Measurements from ENCODE around the gene MIA. TPM values are rescaled to one million over a fixed set of nuclear protein-coding genes. Genes with fewer than 3 reads are reported as not detected.

Gene MIA
- polyA plus RNA-seq, 1 donor from 2014 or later: 1.8 TPM

DNA sequence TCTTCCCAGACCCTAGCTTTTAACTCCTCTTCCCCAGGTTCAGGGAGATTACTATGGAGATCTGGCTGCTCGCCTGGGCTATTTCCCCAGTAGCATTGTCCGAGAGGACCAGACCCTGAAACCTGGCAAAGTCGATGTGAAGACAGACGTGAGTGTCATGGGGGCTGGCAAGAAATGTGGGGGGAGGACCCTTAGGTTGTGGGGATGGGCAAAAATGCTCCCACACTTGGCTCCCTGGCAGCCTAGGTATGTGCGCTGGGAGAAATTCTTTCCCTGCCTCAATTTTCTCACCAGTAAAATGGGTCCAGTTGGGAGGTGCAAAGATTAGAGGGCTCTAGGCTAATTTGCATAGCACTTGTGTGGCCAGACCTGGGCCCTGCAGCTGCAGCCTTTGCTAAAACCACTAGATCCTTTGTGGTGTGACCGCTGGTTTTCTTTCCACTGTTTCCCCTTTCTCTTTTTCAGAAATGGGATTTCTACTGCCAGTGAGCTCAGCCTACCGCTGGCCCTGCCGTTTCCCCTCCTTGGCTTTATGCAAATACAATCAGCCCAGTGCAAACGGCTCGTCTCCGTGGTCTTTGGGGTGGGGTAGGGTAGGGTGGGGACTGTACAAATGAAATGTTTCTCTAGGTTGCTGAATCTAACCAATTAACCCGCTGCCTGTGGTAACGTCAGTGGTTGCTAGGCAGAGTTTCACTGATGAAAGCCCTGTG is 1.8 kb downstream of the MIA start:
- H3K79me2 ChIP-seq (replicated peaks; ENCODE audit: insufficient read depth, low read length): no peaks in the 10 kb centered on the region
- peak overlapping the region; percentile 99 for H3K27ac ChIP-seq (ENCODE audit: low read length)
- no peaks in the 10 kb centered on the region for H3K9me2 ChIP-seq (ENCODE audit: insufficient read depth, low read length)
- H3K36me3 ChIP-seq (ENCODE audit: insufficient read depth, low read length): no peaks in the 10 kb centered on the region
- H2AFZ ChIP-seq (ENCODE audit: low read depth, low read length): peak overlapping the region; percentile 77
- H4K20me1 ChIP-seq (ENCODE audit: insufficient read depth): no peaks in the 10 kb centered on the region
- TF ChIP-seq EP300 (conservative IDR thresholded peaks at IDR 0.05; ENCODE audit: poor library complexity, severe bottlenecking): no peak
- TF ChIP-seq, protein P1, sequence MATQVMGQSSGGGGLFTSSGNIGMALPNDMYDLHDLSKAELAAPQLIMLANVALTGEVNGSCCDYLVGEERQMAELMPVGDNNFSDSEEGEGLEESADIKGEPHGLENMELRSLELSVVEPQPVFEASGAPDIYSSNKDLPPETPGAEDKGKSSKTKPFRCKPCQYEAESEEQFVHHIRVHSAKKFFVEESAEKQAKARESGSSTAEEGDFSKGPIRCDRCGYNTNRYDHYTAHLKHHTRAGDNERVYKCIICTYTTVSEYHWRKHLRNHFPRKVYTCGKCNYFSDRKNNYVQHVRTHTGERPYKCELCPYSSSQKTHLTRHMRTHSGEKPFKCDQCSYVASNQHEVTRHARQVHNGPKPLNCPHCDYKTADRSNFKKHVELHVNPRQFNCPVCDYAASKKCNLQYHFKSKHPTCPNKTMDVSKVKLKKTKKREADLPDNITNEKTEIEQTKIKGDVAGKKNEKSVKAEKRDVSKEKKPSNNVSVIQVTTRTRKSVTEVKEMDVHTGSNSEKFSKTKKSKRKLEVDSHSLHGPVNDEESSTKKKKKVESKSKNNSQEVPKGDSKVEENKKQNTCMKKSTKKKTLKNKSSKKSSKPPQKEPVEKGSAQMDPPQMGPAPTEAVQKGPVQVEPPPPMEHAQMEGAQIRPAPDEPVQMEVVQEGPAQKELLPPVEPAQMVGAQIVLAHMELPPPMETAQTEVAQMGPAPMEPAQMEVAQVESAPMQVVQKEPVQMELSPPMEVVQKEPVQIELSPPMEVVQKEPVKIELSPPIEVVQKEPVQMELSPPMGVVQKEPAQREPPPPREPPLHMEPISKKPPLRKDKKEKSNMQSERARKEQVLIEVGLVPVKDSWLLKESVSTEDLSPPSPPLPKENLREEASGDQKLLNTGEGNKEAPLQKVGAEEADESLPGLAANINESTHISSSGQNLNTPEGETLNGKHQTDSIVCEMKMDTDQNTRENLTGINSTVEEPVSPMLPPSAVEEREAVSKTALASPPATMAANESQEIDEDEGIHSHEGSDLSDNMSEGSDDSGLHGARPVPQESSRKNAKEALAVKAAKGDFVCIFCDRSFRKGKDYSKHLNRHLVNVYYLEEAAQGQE (IDR thresholded peaks at IDR 0.05; ENCODE audit: borderline replicate concordance): no peak
- TF ChIP-seq POLR2AphosphoS5 (IDR thresholded peaks at IDR 0.05): no peak
- TF ChIP-seq EZH2 (IDR thresholded peaks at IDR 0.05; ENCODE audit: borderline replicate concordance, insufficient read depth, low read length, poor library complexity, severe bottlenecking): no peak
- TF ChIP-seq RAD21 (conservative IDR thresholded peaks at IDR 0.05): no peak
- no peak for TF ChIP-seq SMC3 (conservative IDR thresholded peaks at IDR 0.05; ENCODE audit: poor library complexity)
- no peak for TF ChIP-seq MXI1 (conservative IDR thresholded peaks at IDR 0.05; ENCODE audit: poor library complexity, severe bottlenecking)
- TF ChIP-seq TAF1 (IDR thresholded peaks at IDR 0.05; ENCODE audit: low read depth): no peak
- TF ChIP-seq, protein P2, sequence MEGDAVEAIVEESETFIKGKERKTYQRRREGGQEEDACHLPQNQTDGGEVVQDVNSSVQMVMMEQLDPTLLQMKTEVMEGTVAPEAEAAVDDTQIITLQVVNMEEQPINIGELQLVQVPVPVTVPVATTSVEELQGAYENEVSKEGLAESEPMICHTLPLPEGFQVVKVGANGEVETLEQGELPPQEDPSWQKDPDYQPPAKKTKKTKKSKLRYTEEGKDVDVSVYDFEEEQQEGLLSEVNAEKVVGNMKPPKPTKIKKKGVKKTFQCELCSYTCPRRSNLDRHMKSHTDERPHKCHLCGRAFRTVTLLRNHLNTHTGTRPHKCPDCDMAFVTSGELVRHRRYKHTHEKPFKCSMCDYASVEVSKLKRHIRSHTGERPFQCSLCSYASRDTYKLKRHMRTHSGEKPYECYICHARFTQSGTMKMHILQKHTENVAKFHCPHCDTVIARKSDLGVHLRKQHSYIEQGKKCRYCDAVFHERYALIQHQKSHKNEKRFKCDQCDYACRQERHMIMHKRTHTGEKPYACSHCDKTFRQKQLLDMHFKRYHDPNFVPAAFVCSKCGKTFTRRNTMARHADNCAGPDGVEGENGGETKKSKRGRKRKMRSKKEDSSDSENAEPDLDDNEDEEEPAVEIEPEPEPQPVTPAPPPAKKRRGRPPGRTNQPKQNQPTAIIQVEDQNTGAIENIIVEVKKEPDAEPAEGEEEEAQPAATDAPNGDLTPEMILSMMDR (IDR thresholded peaks at IDR 0.05; ENCODE audit: poor library complexity, severe bottlenecking): no peak
- H3K9me3 ChIP-seq (ENCODE audit: low read length): no peaks in the 10 kb centered on the region
- H3F3A ChIP-seq (ENCODE audit: insufficient read depth, low read length, poor library complexity, severe bottlenecking): peaks cover 4% of the 10 kb centered on the region
- peak overlapping the region; percentile 78 for H3K4me2 ChIP-seq (ENCODE audit: low read length)
- H3K9ac ChIP-seq (ENCODE audit: low read length): peak overlapping the region; percentile 87
- H3K4me3 ChIP-seq (ENCODE audit: low read length): peak overlapping the region; percentile 80
- H3K27me3 ChIP-seq (ENCODE audit: insufficient read depth, low read depth, low read length): no peaks in the 10 kb centered on the region

DNA sequence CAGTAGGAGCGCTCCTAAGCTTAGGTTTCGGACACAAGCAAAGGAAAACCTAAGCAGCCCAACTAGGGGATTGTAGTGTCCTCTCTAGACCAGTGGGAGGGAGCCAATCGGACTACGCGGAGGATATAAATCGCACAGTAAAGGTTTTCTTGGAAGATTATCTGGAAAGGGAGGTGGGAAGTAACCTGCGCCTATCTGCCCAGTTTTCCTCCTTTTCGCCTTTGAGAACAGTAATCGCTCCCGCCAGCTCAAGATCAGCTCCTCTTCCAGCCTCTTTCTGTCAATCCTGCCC is 2.3 kb downstream of the MIA start:
- Histone ChIP-seq H4K20me1 (ENCODE audit: insufficient read depth) (no peaks in the 10 kb centered on the region), H3K9ac (ENCODE audit: low read length) (peak overlapping the region; percentile 87), H2AFZ (ENCODE audit: low read depth, low read length) (no peak overlapping the region), H3K79me2 (replicated peaks; ENCODE audit: insufficient read depth, low read length) (no peaks in the 10 kb centered on the region), H3F3A (ENCODE audit: insufficient read depth, low read length, poor library complexity, severe bottlenecking) (peaks cover 4% of the 10 kb centered on the region), H3K27me3 (ENCODE audit: insufficient read depth, low read depth, low read length) (no peaks in the 10 kb centered on the region), H3K4me2 (ENCODE audit: low read length) (peak overlapping the region; percentile 78), H3K9me3 (ENCODE audit: low read length) (no peaks in the 10 kb centered on the region), H3K9me2 (ENCODE audit: insufficient read depth, low read length) (no peaks in the 10 kb centered on the region), H3K36me3 (ENCODE audit: insufficient read depth, low read length) (no peaks in the 10 kb centered on the region), H3K4me3 (ENCODE audit: low read length) (peak overlapping the region; percentile 80), H3K27ac (ENCODE audit: low read length) (peak overlapping the region; percentile 99)
- no peak for TF ChIP-seq EZH2 (IDR thresholded peaks at IDR 0.05; ENCODE audit: borderline replicate concordance, insufficient read depth, low read length, poor library complexity, severe bottlenecking)
- TF ChIP-seq POLR2AphosphoS5 (IDR thresholded peaks at IDR 0.05): peak; percentile 70
- TF ChIP-seq, protein P1 (IDR thresholded peaks at IDR 0.05; ENCODE audit: borderline replicate concordance): no peak
- TF ChIP-seq SMC3 (conservative IDR thresholded peaks at IDR 0.05; ENCODE audit: poor library complexity): peak; percentile 35
- TF ChIP-seq TAF1 (IDR thresholded peaks at IDR 0.05; ENCODE audit: low read depth): no peak
- TF ChIP-seq EP300 (conservative IDR thresholded peaks at IDR 0.05; ENCODE audit: poor library complexity, severe bottlenecking): peak; percentile 35
- peak; percentile 10 for TF ChIP-seq MXI1 (conservative IDR thresholded peaks at IDR 0.05; ENCODE audit: poor library complexity, severe bottlenecking)
- peak; percentile 40 for TF ChIP-seq RAD21 (conservative IDR thresholded peaks at IDR 0.05)
- TF ChIP-seq, protein P2 (IDR thresholded peaks at IDR 0.05; ENCODE audit: poor library complexity, severe bottlenecking): no peak
